ENCODE measurements around the gene NRROS.
A peak's percentile ranks its signal among the peaks of the same experiment; 100 is the strongest.
"Not testable (repeated sequence)": the region's sequence is repeated elsewhere in the genome, so short reads cannot be mapped to it uniquely, and the experiment has no call there.

Gene NRROS

DNA sequence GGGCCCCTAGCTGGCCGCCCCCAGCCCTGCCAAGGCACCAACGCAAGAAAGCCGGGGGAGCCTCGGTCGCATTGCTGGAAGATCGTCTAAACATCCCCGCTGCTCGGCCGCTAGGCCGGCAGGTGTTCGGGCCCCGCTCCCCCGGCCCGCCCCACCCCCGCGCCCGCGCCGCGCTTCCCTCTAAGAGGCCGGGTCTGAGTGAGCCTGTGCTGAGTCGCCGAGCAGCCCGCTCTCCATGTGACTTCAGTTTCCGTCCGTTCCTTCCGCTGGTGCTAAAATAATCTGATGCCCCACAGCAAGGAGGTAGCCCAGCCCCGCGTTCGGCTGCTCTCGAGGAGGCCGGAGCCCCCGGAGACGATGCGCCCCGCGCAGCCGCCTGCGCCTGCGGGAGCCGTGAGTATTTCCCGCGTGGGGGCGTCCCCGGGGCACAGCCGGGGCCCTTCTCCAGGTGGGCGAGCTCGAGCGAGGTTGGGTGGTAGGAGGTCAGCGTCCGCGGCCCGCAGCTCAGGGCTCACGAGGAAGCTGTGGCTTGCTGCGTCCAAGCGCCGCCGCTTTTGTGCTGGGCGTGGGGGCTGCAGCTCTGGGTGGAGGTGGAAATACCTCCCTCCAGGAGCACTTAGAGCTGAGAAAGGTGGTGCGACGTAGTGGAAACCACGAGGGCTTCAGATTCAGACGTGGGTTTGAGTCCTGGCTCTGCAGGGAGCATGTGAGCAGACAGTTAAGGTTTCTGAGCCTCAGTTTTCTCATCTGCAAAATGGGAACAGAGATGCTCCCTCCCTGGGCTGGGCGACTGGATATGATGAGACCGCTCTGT, at the start of gene NRROS:
Gene NRROS, plus strand, starts transcription at position 212 of the 814 bp plus-strand sequence. CDS start 14,846 bp downstream, outside the sequence.
- H3K4me1 Mint-ChIP-seq (ENCODE audit: low read depth), result peaks cover 49% of the 10 kb centered on the region
- peaks cover 2% of the 10 kb centered on the region for H3K36me3 Mint-ChIP-seq
- H3K27ac Mint-ChIP-seq, result peak within 1 kb of the TSS; percentile 87
- peak within 1 kb of the TSS; percentile 83 for H3K4me3 Mint-ChIP-seq
- H3K27me3 Mint-ChIP-seq, result no peaks in the 10 kb centered on the region
- no peaks in the 10 kb centered on the region for H3K9me3 Mint-ChIP-seq (ENCODE audit: low read depth)

DNA sequence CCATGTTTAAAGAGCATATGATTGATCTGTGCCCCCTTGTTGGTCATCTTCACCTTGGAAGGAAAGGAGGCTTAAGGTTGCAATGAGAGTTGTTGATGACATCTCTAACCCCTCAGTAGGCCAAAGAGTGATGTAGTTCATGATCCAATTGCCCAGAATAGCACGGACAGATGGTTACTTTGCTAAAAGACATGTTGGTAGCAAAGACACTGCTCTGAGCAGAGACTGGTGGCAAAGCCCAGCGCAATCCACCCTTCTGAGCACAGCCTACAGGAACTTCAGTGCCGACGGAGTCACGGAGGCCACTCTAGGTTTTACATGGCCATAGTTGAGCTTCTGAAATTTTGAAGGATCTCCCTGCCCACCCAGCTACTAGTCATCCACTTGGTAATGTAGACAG, 49.2 kb upstream of the NRROS start:
- H3K36me3 Mint-ChIP-seq, result no peaks in the 10 kb centered on the region
- no peaks in the 10 kb centered on the region for H3K27me3 Mint-ChIP-seq
- no peaks in the 10 kb centered on the region for H3K4me1 Mint-ChIP-seq (ENCODE audit: low read depth)
- no peak overlapping the region for H3K27ac Mint-ChIP-seq
- no peaks in the 10 kb centered on the region for H3K9me3 Mint-ChIP-seq (ENCODE audit: low read depth)
- H3K4me3 Mint-ChIP-seq, result no peak overlapping the region

GRCh38 chr3:196596355-196596754, 43.1 kb upstream of the NRROS start:
- peaks cover 9% of the 10 kb centered on the region for H3K4me1 Mint-ChIP-seq (ENCODE audit: low read depth)
- H3K27ac Mint-ChIP-seq, result no peak overlapping the region
- H3K4me3 Mint-ChIP-seq, result no peak overlapping the region
- no peaks in the 10 kb centered on the region for H3K36me3 Mint-ChIP-seq
- H3K9me3 Mint-ChIP-seq (ENCODE audit: low read depth), result no peaks in the 10 kb centered on the region
- no peaks in the 10 kb centered on the region for H3K27me3 Mint-ChIP-seq

DNA sequence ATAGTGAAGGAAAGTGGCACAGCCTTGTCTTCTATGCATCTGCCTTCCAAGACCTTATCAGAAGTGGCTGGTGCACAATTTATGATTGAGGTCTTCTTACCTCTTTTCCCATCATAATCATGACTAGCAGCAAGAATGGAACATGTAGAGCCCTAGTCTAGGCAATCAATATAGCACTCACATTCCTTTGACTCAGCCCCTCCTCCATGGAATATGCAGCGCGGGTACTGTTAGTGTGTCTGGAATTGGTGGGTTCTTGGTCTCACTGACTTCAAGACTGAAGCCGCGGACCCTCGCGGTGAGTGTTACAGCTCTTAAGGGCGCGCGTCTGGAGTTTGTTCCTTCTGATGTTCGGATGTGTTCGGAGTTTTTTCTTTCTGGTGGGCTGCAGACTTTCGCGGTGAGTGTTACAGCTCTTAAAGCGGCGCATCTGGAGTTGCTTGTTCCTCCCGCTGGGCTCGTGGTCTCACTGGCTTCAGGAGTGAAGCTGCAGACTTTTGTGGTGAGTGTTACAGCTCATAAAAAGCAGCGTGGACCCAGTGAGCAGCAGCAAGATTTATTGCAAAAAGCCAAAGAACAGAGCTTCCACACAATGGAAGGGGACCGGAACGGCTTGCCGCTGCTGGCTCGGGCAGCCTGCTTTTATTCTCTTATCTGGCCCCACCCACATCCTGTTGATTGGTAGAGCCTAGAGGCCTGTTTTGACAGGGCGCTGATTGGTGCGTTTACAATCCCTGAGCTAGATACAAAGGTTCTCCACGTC, 41.3 kb upstream of the NRROS start:
- H3K27ac Mint-ChIP-seq, result not testable (repeated sequence)

DNA sequence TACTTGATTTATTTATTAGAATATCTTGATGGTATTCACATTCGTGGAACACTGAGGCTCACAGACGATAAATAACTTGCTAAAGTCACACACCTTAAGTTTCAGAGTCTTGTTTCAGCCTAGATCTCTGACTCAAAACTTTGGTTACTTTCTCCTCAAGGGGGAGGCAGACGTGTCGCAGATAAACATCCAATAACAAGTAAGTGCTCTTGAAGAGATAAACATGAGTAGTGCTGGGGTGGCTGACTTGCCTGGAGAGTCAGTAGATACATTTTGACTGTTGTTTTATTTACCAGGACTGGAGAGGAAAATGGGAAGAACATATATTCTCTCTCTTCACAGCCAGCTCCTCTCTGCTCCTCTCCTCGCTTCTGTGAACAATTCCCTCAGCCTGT, 39.8 kb upstream of the NRROS start:
- H3K4me3 Mint-ChIP-seq, result no peak overlapping the region
- H3K27ac Mint-ChIP-seq, result no peak overlapping the region
- H3K36me3 Mint-ChIP-seq, result no peaks in the 10 kb centered on the region
- H3K9me3 Mint-ChIP-seq (ENCODE audit: low read depth), result no peaks in the 10 kb centered on the region
- H3K4me1 Mint-ChIP-seq (ENCODE audit: low read depth), result peaks cover 18% of the 10 kb centered on the region
- no peaks in the 10 kb centered on the region for H3K27me3 Mint-ChIP-seq

More for the DNA sequence above, 41.3 kb upstream of the NRROS start:
- H3K4me1 Mint-ChIP-seq (ENCODE audit: low read depth); H3K27me3 Mint-ChIP-seq; H3K36me3 Mint-ChIP-seq; H3K9me3 Mint-ChIP-seq (ENCODE audit: low read depth): not testable (repeated sequence)
- H3K4me3 Mint-ChIP-seq, result peak overlapping the region; percentile 84

GRCh38 chr3:196600359-196600758, 39.1 kb upstream of the NRROS start:
- Mint-ChIP-seq H3K27ac (no peak overlapping the region), H3K27me3 (no peaks in the 10 kb centered on the region), H3K36me3 (no peaks in the 10 kb centered on the region), H3K4me3 (no peak overlapping the region), H3K9me3 (ENCODE audit: low read depth) (no peaks in the 10 kb centered on the region), H3K4me1 (ENCODE audit: low read depth) (peaks cover 18% of the 10 kb centered on the region)

- Mint-ChIP-seq H3K4me3 (no peak overlapping the region), H3K27ac (no peak overlapping the region), H3K9me3 (ENCODE audit: low read depth) (no peaks in the 10 kb centered on the region), H3K27me3 (no peaks in the 10 kb centered on the region), H3K36me3 (no peaks in the 10 kb centered on the region), H3K4me1 (ENCODE audit: low read depth) (peaks cover 18% of the 10 kb centered on the region)
Observed at GRCh38 chr3:196602673-196603072, 36.8 kb upstream of the NRROS start.

DNA sequence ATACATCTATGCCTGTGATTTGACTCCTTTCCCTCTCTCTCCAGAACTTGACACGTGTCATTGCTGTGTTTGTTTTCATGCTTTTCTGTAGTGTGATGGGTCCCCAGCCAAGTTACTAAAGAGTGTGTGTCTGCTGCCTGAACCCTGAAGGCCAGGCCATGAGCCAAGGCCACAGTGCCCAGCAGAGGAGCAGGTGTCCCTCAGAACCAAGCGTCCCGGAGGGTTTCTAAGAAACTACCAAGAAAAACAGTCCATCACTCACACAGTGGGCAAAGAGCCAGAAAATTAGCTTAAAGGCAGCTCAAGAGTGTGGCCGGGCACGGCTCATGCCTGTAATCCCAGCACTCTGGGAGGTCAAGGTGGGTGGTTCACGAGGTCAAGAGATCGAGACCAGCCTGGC, 35.8 kb upstream of the NRROS start:
- H3K4me3 Mint-ChIP-seq, result no peak overlapping the region
- H3K27ac Mint-ChIP-seq, result peak overlapping the region; percentile 34
- H3K4me1 Mint-ChIP-seq (ENCODE audit: low read depth), result peaks cover 9% of the 10 kb centered on the region
- no peaks in the 10 kb centered on the region for H3K27me3 Mint-ChIP-seq
- H3K9me3 Mint-ChIP-seq (ENCODE audit: low read depth), result no peaks in the 10 kb centered on the region
- no peaks in the 10 kb centered on the region for H3K36me3 Mint-ChIP-seq

DNA sequence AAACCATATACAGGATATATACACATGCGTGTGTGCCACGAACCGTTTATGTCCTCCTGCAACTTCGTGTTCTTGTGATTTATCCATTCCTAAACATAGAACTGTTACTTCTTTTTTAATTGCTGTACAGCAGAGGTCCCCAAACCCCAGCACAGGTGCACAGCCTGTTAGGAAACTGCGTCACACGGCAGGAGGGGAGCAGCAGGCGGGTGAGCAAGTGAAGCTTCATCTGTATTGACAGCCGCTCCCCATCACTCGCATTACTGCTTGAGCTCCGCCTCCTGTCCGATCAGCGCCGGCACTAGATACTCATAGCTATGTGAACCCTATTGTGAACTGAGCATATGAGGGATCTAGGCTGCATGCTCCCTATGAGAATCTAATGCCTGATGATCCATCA, 34.9 kb upstream of the NRROS start:
- H3K36me3 Mint-ChIP-seq, result no peaks in the 10 kb centered on the region
- no peaks in the 10 kb centered on the region for H3K9me3 Mint-ChIP-seq (ENCODE audit: low read depth)
- no peak overlapping the region for H3K4me3 Mint-ChIP-seq
- H3K27me3 Mint-ChIP-seq, result no peaks in the 10 kb centered on the region
- peaks cover 14% of the 10 kb centered on the region for H3K4me1 Mint-ChIP-seq (ENCODE audit: low read depth)
- no peak overlapping the region for H3K27ac Mint-ChIP-seq

DNA sequence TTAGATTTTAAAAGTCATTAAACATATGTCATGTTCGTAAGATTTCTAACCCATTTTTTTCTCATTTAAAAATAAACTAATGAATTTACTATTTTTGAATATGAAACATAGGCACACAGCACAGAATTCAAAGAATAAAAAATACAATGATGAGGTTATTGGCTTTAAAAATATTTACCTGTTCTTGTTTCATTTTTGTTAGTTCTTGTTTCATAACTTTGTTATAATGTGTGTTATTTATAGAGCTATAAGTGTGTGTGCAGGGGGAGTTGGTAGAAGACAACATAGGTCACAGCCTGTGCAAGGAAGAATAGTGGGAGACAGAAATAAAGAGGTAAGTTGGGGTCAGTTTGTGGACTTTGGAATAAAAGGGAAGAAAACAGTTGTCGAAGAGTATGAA, 30.8 kb upstream of the NRROS start:
- H3K36me3 Mint-ChIP-seq, result no peaks in the 10 kb centered on the region
- no peaks in the 10 kb centered on the region for H3K9me3 Mint-ChIP-seq (ENCODE audit: low read depth)
- no peak overlapping the region for H3K27ac Mint-ChIP-seq
- peaks cover 35% of the 10 kb centered on the region for H3K4me1 Mint-ChIP-seq (ENCODE audit: low read depth)
- no peaks in the 10 kb centered on the region for H3K27me3 Mint-ChIP-seq
- no peak overlapping the region for H3K4me3 Mint-ChIP-seq

DNA sequence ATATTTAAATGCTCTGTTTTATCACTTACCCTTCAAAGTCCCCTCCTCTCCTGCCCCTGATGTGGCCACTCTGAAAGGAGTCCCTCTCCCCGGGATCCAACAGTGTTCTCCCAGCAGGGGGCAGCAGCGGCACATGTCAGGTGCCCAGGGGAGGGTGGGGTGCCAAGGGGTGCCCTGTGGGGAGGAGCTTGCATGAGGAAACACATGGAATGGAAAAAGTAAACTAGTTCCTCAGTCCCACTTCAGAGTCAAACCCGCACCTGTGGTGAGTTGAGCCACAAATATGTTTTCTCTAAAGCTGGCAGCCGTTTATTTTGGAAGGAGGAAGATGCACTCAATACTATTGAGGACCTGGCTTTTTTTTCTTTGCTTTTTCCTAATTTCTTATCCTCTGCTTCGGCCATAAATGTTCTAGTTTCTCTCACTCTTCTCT, 30.1 kb upstream of the NRROS start:
- H3K27ac Mint-ChIP-seq, result peak overlapping the region; percentile 73
- no peaks in the 10 kb centered on the region for H3K27me3 Mint-ChIP-seq
- no peaks in the 10 kb centered on the region for H3K36me3 Mint-ChIP-seq
- peak overlapping the region; percentile 56 for H3K4me3 Mint-ChIP-seq
- H3K9me3 Mint-ChIP-seq (ENCODE audit: low read depth), result no peaks in the 10 kb centered on the region
- H3K4me1 Mint-ChIP-seq (ENCODE audit: low read depth), result peaks cover 32% of the 10 kb centered on the region

- Mint-ChIP-seq H3K36me3 (no peaks in the 10 kb centered on the region), H3K4me1 (ENCODE audit: low read depth) (peaks cover 28% of the 10 kb centered on the region), H3K4me3 (peak overlapping the region; percentile 56), H3K9me3 (ENCODE audit: low read depth) (no peaks in the 10 kb centered on the region), H3K27me3 (no peaks in the 10 kb centered on the region), H3K27ac (peak overlapping the region; percentile 73)
Observed at GRCh38 chr3:196609805-196610515, 29.5 kb upstream of the NRROS start.

DNA sequence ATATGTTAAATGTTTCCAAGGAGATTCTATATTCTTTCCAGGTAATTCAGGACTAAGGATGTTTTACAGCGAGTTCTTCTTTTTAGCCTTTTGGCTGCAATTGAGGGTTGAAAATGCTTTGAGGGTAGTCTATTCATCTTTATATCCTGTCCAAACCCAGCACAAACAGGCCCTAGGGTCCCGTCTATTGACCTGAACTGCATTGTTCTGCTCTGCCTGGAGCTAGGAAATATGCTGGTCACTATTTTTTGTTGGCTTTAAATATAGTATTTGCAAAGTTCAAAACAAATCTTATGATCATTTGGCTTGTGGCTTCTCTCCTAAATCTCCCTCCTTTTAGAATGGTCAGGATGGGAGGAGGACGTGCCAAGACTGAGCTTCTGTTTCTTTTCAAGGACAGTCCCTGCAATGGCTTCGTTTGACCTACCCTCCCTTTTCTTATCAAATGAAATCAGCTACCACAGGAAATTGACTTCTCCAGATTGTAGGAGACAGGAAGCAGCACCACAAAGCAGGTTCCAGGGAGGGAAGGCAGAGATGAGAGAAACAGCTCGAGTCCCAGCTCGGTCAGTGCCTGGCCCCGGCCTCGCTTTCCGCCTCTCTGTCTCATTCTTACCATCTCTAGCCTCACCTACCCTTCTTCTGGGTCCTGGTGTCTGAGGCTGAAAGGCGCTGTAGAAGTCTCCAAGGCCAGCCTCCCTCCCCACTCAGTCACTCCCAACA, 27.6 kb upstream of the NRROS start:
- H3K27ac Mint-ChIP-seq, result peak overlapping the region; percentile 28
- no peaks in the 10 kb centered on the region for H3K36me3 Mint-ChIP-seq
- H3K4me1 Mint-ChIP-seq (ENCODE audit: low read depth), result peaks cover 28% of the 10 kb centered on the region
- H3K4me3 Mint-ChIP-seq, result peak overlapping the region; percentile 27
- H3K27me3 Mint-ChIP-seq, result no peaks in the 10 kb centered on the region
- H3K9me3 Mint-ChIP-seq (ENCODE audit: low read depth), result no peaks in the 10 kb centered on the region

DNA sequence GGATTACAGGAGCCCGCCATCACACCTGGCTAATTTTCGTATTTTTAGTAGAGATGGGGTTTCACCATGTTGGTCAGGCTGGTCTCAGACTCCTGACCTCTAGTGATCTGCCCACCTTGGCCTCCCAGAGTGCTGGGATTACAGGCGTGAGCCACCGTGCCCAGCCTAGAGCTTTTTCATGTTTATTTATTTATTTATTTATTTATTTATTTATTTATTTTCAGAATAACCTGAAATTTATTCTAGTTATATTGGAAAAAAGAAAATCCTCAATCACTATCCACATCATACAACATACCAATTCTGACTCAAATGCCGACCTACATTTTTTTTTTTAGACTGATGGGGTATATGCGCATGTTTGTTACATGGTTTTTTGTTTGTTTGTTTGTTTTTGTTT, 24.3 kb upstream of the NRROS start:
- not testable (repeated sequence) for H3K27ac Mint-ChIP-seq; H3K36me3 Mint-ChIP-seq; H3K27me3 Mint-ChIP-seq; H3K4me3 Mint-ChIP-seq; H3K9me3 Mint-ChIP-seq (ENCODE audit: low read depth)
- H3K4me1 Mint-ChIP-seq (ENCODE audit: low read depth), result peaks cover 26% of the 10 kb centered on the region
